Measurements from ENCODE around the gene SLC31A1.

The SLC31A1 gene

DNA sequence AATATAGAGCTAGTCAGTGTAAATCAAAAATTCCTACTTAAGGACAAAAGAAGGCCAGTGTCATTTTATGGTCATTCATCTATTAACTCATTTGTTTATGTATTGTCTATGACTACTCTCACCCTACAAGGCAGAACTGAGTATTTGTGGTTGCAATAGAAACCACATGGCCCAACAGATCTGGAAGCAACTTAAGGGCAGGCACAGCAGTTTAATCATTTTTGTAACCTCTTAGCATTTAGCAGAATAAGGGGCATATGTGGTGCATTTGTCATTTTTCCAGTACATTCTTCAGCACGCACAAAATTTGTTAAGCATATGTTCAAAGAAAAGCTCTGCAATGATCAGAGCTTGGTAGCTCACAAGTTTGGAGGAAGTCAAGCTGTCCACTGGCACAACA lies 1.4 kb upstream of the SLC31A1 start:
- TF ChIP-seq EZH2phosphoT487 (IDR thresholded peaks at IDR 0.05; ENCODE audit: low read depth) = peak; percentile 91
- TF ChIP-seq, protein P1, sequence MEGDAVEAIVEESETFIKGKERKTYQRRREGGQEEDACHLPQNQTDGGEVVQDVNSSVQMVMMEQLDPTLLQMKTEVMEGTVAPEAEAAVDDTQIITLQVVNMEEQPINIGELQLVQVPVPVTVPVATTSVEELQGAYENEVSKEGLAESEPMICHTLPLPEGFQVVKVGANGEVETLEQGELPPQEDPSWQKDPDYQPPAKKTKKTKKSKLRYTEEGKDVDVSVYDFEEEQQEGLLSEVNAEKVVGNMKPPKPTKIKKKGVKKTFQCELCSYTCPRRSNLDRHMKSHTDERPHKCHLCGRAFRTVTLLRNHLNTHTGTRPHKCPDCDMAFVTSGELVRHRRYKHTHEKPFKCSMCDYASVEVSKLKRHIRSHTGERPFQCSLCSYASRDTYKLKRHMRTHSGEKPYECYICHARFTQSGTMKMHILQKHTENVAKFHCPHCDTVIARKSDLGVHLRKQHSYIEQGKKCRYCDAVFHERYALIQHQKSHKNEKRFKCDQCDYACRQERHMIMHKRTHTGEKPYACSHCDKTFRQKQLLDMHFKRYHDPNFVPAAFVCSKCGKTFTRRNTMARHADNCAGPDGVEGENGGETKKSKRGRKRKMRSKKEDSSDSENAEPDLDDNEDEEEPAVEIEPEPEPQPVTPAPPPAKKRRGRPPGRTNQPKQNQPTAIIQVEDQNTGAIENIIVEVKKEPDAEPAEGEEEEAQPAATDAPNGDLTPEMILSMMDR (IDR thresholded peaks at IDR 0.05; ENCODE audit: low read depth, low read length) = no peak
- no peak overlapping the region for H2AFZ ChIP-seq (ENCODE audit: low read depth, low read length)
- H3K4me2 ChIP-seq (ENCODE audit: low read length) = peak overlapping the region; percentile 94
- H3K79me2 ChIP-seq (ENCODE audit: low read length) = peaks cover 61% of the 10 kb centered on the region
- no peaks in the 10 kb centered on the region for H3K9me3 ChIP-seq (ENCODE audit: insufficient read depth, low read length)
- H3K9ac ChIP-seq (ENCODE audit: low read length) = peak overlapping the region; percentile 89
- H3K4me3 ChIP-seq (ENCODE audit: low read length) = peak overlapping the region; percentile 92
- peaks cover 34% of the 10 kb centered on the region for H3K36me3 ChIP-seq (replicated peaks; ENCODE audit: low read depth, low read length)
- H3K27ac ChIP-seq (ENCODE audit: low read length) = peak overlapping the region; percentile 96
- H3K4me1 ChIP-seq (ENCODE audit: low read length) = peaks cover 28% of the 10 kb centered on the region
- H4K20me1 ChIP-seq (ENCODE audit: insufficient read depth, low read length) = peaks cover 25% of the 10 kb centered on the region
- no peaks in the 10 kb centered on the region for H3K27me3 ChIP-seq (ENCODE audit: low read depth, low read length)

DNA sequence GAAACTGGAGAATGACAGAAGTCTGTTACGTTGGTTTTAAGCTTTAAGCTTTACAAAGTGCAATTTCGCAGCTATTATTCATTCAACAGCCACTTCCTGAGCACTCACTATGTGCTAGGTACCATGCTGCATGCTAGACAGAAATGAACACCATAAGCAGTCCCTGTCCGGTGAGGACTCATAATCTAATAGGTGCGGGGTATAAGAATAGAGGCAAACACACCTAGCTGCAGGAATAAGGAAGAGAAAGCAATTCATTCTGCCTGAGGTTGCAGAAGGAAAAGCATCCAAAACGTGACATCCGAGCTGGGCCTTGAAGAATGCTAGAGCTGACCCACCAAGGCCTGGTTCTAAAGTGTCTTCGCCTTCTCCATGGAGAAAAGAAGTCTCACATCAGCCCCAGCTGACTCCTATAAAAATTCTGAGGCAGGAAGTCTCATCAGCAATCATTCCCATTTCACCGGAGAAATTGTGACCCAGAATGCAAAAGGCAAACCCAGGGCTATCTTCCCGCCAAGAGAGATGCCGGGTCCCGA lies 809 bp upstream of the SLC31A1 start:
- H3K36me3 ChIP-seq (replicated peaks; ENCODE audit: low read depth, low read length) = peaks cover 36% of the 10 kb centered on the region
- peaks cover 21% of the 10 kb centered on the region for H4K20me1 ChIP-seq (ENCODE audit: insufficient read depth, low read length)
- no peaks in the 10 kb centered on the region for H3K9me3 ChIP-seq (ENCODE audit: insufficient read depth, low read length)
- peaks cover 59% of the 10 kb centered on the region for H3K79me2 ChIP-seq (ENCODE audit: low read length)
- peak overlapping the region; percentile 96 for H3K27ac ChIP-seq (ENCODE audit: low read length)
- H3K9ac ChIP-seq (ENCODE audit: low read length) = peak overlapping the region; percentile 89
- peak overlapping the region; percentile 92 for H3K4me3 ChIP-seq (ENCODE audit: low read length)
- peak overlapping the region; percentile 94 for H3K4me2 ChIP-seq (ENCODE audit: low read length)
- no peaks in the 10 kb centered on the region for H3K27me3 ChIP-seq (ENCODE audit: low read depth, low read length)
- no peak for TF ChIP-seq EZH2phosphoT487 (IDR thresholded peaks at IDR 0.05; ENCODE audit: low read depth)
- TF ChIP-seq, protein P1 (IDR thresholded peaks at IDR 0.05; ENCODE audit: low read depth, low read length) = no peak
- peaks cover 28% of the 10 kb centered on the region for H3K4me1 ChIP-seq (ENCODE audit: low read length)
- H2AFZ ChIP-seq (ENCODE audit: low read depth, low read length) = peak overlapping the region; percentile 84

DNA sequence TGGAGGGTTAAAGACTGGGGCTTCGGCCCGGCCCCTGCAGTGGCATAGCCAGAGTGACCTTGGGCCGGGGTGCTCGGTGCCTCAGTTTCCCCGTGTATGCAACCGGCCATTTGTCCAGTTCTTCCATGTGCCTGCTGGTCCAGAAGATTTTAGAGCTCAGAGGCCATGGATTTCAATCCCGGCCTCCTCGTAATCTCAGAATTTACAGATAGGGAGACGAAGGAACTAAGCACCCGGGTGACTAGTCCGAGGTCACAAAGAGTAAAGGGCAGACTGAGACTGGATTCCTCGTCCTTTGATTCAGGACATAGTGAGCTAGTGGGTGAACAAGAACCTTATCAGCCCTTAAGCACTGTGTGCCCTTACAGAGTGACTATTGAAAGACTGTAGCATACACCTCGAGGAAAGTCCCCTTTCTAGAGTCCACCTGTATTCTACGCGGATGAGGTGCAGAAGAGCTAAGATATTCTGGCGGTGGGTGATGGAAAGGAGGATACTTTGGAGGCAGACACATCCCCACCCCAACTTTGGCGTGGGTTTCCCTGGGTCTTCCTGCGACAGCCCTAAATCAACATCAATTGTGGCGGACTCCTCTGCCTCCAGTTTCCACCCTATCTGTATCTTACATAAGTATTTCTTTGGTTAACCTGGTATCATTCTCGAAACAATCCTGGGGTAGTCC lies 597 bp downstream of the SLC31A1 start:
- Histone ChIP-seq H3K4me3 (ENCODE audit: low read length) (peak overlapping the region; percentile 92), H3K4me2 (ENCODE audit: low read length) (peak overlapping the region; percentile 89), H3K9me3 (ENCODE audit: insufficient read depth, low read length) (no peaks in the 10 kb centered on the region), H3K27ac (ENCODE audit: low read length) (peak overlapping the region; percentile 9; the same call in 1 of the 2 replicates), H3K27me3 (ENCODE audit: low read depth, low read length) (no peaks in the 10 kb centered on the region), H3K9ac (ENCODE audit: low read length) (peak overlapping the region; percentile 83), H4K20me1 (ENCODE audit: insufficient read depth, low read length) (peaks cover 12% of the 10 kb centered on the region), H3K79me2 (ENCODE audit: low read length) (peaks cover 47% of the 10 kb centered on the region), H3K36me3 (replicated peaks; ENCODE audit: low read depth, low read length) (peaks cover 29% of the 10 kb centered on the region), H2AFZ (ENCODE audit: low read depth, low read length) (peak overlapping the region; percentile 41; the same call in 1 of the 2 replicates), H3K4me1 (ENCODE audit: low read length) (peaks cover 32% of the 10 kb centered on the region)
- TF ChIP-seq, protein P1 (IDR thresholded peaks at IDR 0.05; ENCODE audit: low read depth, low read length) = no peak
- no peak for TF ChIP-seq EZH2phosphoT487 (IDR thresholded peaks at IDR 0.05; ENCODE audit: low read depth)

DNA sequence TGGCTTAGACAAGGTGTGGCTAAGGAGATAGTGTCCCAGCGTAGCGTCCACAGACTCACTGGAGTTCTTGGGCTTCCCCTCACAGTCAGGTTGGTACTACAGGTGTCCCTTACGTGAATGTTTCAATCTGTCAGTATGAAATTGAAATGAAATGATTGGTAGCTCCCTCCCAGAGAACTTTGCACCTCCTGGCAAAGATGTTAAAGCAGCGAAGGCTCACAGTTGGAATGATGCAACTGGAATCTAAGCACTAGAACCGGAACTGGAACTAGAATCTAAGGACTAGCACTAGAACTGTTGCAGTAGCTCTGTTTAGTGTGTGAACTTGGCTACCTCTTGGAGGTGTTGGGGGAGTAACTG lies 1.1 kb downstream of the SLC31A1 start:
- H3K36me3 ChIP-seq (replicated peaks; ENCODE audit: low read depth, low read length) = peaks cover 29% of the 10 kb centered on the region
- H3K9me3 ChIP-seq (ENCODE audit: insufficient read depth, low read length) = no peaks in the 10 kb centered on the region
- no peaks in the 10 kb centered on the region for H3K27me3 ChIP-seq (ENCODE audit: low read depth, low read length)
- peak overlapping the region; percentile 92 for H3K4me3 ChIP-seq (ENCODE audit: low read length)
- no peak overlapping the region for H3K27ac ChIP-seq (ENCODE audit: low read length)
- peaks cover 44% of the 10 kb centered on the region for H3K79me2 ChIP-seq (ENCODE audit: low read length)
- peak overlapping the region; percentile 89 for H3K4me2 ChIP-seq (ENCODE audit: low read length)
- TF ChIP-seq, protein P1 (IDR thresholded peaks at IDR 0.05; ENCODE audit: low read depth, low read length) = no peak
- TF ChIP-seq EZH2phosphoT487 (IDR thresholded peaks at IDR 0.05; ENCODE audit: low read depth) = no peak
- peaks cover 14% of the 10 kb centered on the region for H4K20me1 ChIP-seq (ENCODE audit: insufficient read depth, low read length)
- H3K4me1 ChIP-seq (ENCODE audit: low read length) = peaks cover 37% of the 10 kb centered on the region
- H3K9ac ChIP-seq (ENCODE audit: low read length) = peak overlapping the region; percentile 83
- no peak overlapping the region for H2AFZ ChIP-seq (ENCODE audit: low read depth, low read length)

Measured in OCI-LY3 (cell line).